Ovary (tissue), 9 donors: ENCODE data around the gene CRAT. TPM values are rescaled to one million over a fixed set of nuclear protein-coding genes. Genes with fewer than 3 reads are reported as not detected.

Experiments used
- DNase-seq, 5 donors: peaks; one replicate each; pipeline ENCODE4 v3.0.0-alpha.2; 2019 to 2020
- H3K27ac ChIP-seq, 2 donors: fragments of 200-600 bp; one replicate each; pipeline versions ENCODE4 v1.5.1 to v1.8.0; 2019 to 2022
- H3K27me3 ChIP-seq: fragments of 200-600 bp; one replicate; pipeline ENCODE4 v1.8.0; 2022
- H3K36me3 ChIP-seq: fragments of 200-600 bp; sonication (generic); one replicate; pipeline ENCODE4 v1.5.1; 2019
- H3K4me1 ChIP-seq: one replicate; pipeline ENCODE4 v1.8.1; 2013; ENCODE audit warnings: mild to moderate bottlenecking, moderate library complexity; ENCODE audit not compliant: insufficient read depth
- H3K4me3 ChIP-seq: fragments of 200-600 bp; sonication (generic); one replicate; pipeline ENCODE4 v1.5.1; 2017
- H3K9me3 ChIP-seq, 2 donors: fragments of 200-600 bp in 1 of 2; sonication (generic) in 1 of 2; one replicate each; pipeline versions ENCODE4 v1.5.1 to v1.8.1; 2013 to 2019; ENCODE audit warnings: mild to moderate bottlenecking in 1 of 2, moderate library complexity in 1 of 2
- EP300 ChIP-seq: sonication (generic); formaldehyde crosslinking; IDR thresholded peaks from one replicate; pipeline ENCODE4 v1.6.1; 2017; ENCODE audit warnings: antibody characterized with exemption
- POLR2A ChIP-seq: fragments of 450-650 bp; IDR thresholded peaks from one replicate; pipeline ENCODE4 v1.6.1; 2017; ENCODE audit warnings: antibody characterized with exemption, mild to moderate bottlenecking, moderate library complexity
- WGBS, 3 donors: extraction: QIAGEN DNeasy Blood & Tissue Kit in 1 of 3; methylation state at CpG; one replicate each; pipeline versions ENCODE4 v1.1.5 to v1.1.7; 2013 to 2017; 5-methylcytosine and 5-hydroxymethylcytosine counted together
- intact Hi-C, 4 donors: fragments of 100-400 bp; cut with DNase I; formaldehyde crosslinking; loops; one replicate each; pipeline versions ENCODE4 v1.11.0 to v1.15.1; 2022 to 2023
- polyA plus RNA-seq, 2 donors: library from polyadenylated mRNA; stranded (reverse); fragments of 200-250 nt in 1 of 2; fragments of 350-450 nt in 1 of 2; fragmentation: Illumina TruSeq in 1 of 2; extraction: RNeasy Lipid Tissue Mini Kit (QIAGEN cat#74804) in 1 of 2; gene quantifications; one replicate each; pipeline ENCODE4 v1.2.3, GENCODE V29; 2013 to 2014
- total RNA-seq, 7 donors: library from RNA; depleted of rRNA in 2 of 7; stranded (reverse); fragments of >200 nt in 2 of 7; fragmentation: NEBNext Ultra II Directional in 3 of 7; extraction: Animal tissue kit (Norgen Biotek cat#: 25700) in 3 of 7; gene quantifications; one replicate each; pipeline versions ENCODE4 v1.1.0 to v1.2.4, GENCODE V29; 2016 to 2023
- TF ChIP-seq, protein P1 (sequence below), 3 donors: fragments of 450-650 bp in 2 of 3; fragments of 200-600 bp in 1 of 3; IDR thresholded peaks; one replicate each; pipeline versions ENCODE4 v1.5.1 to v1.8.0; 2016 to 2022; ENCODE audit warnings: antibody characterized with exemption in 3 of 3, mild to moderate bottlenecking in 1 of 3
- donor health status: DM: no; HTN: no; CAD: no; lungs with moderate emphysema.
- donor health status: DM: no; HTN: no; CAD: no.
- donor health status: Bipolar disorder and iron deficiency.
- donor health status: DM: yes; HTN: yes; CAD: no.
- donor health status: DM: no; HTN: no; CAD: no.
- donor health status: DM: yes; HTN: yes; CAD: no.

The CRAT gene
- total and polyA plus RNA-seq, 9 donors = 23.0 to 42.7 (median 37.1) TPM

- no peak overlapping the region for H3K27ac ChIP-seq
- H3K4me3 ChIP-seq = no peak overlapping the region
- no peaks in the 10 kb centered on the region for H3K27me3 ChIP-seq
- no peaks in the 10 kb centered on the region for H3K9me3 ChIP-seq
- intact Hi-C loops = no loop called here
- TF ChIP-seq, protein P1, sequence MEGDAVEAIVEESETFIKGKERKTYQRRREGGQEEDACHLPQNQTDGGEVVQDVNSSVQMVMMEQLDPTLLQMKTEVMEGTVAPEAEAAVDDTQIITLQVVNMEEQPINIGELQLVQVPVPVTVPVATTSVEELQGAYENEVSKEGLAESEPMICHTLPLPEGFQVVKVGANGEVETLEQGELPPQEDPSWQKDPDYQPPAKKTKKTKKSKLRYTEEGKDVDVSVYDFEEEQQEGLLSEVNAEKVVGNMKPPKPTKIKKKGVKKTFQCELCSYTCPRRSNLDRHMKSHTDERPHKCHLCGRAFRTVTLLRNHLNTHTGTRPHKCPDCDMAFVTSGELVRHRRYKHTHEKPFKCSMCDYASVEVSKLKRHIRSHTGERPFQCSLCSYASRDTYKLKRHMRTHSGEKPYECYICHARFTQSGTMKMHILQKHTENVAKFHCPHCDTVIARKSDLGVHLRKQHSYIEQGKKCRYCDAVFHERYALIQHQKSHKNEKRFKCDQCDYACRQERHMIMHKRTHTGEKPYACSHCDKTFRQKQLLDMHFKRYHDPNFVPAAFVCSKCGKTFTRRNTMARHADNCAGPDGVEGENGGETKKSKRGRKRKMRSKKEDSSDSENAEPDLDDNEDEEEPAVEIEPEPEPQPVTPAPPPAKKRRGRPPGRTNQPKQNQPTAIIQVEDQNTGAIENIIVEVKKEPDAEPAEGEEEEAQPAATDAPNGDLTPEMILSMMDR (IDR thresholded peaks at IDR 0.05) = no peak
- no peak for TF ChIP-seq EP300
- TF ChIP-seq POLR2A = no peak
- H3K36me3 ChIP-seq = no peaks in the 10 kb centered on the region
- H3K4me1 ChIP-seq = no peaks in the 10 kb centered on the region
- 67 to 73% (median 71%) methylated on average over 10 of the region's 10 CpGs for WGBS, 3 donors
- no peak for DNase-seq
Observed at GRCh38 chr9:129071526-129072126, 39.0 kb downstream of the CRAT start.

DNA sequence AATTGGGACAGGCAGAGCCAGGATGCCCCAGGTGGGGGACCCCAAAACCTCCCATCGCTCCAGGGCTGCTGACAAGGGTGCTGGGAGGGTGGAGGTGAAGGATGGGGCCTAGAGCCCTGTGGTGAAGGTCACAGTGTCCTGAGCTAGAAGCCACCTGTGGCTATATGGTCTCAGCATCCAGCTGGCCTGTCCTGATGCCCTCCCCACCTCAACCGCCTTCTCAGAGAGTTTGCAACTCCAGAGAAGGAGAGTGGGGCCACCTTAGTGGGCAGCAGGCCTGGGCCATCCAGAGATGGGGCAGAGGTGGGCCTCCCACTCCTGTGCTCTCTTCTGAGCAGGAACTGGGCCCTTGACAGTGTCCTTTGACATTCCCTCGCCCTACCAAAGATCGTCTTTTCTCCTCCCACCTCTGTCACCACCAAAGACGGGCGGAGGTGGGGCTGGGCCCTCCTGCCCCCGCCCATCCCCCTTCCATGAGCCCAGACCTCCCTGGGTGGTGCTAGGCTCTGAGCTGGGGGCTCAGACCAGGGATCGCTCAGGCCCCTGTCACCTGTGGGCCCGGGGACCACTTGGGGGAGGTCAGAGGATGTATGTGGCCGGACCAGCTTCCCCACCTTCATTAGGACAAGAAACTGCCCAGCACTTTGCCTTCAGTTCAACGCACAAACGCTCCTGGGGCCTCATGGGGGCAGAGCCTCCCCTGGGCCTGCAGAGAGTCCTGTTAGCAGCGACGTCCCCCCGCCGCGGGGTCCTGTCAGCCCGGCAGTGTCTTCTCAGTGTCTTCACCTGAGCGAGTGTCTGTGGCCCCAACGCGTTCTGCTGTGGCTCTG lies 39.7 kb downstream of the CRAT start:
- no peaks in the 10 kb centered on the region for H3K27me3 ChIP-seq
- H3K4me1 ChIP-seq = no peaks in the 10 kb centered on the region
- no peaks in the 10 kb centered on the region for H3K36me3 ChIP-seq
- TF ChIP-seq, protein P1 (IDR thresholded peaks at IDR 0.05) = no peak
- TF ChIP-seq POLR2A (no peak), EP300 (no peak)
- no peak for DNase-seq
- 72 to 82% (median 78%) methylated on average over 21 of the region's 21 CpGs for WGBS, 3 donors
- no peak overlapping the region for H3K4me3 ChIP-seq
- no peaks in the 10 kb centered on the region for H3K9me3 ChIP-seq
- intact Hi-C loops = no loop called here
- no peak overlapping the region for H3K27ac ChIP-seq

- H3K27ac ChIP-seq = no peak overlapping the region
- 85 to 86% (median 86%) methylated on average over 26 of the region's 26 CpGs for WGBS, 3 donors
- H3K4me3 ChIP-seq = no peak overlapping the region
- no peak for DNase-seq
- no peak for TF ChIP-seq POLR2A
- TF ChIP-seq, protein P1 (IDR thresholded peaks at IDR 0.05) = no peak
- no peak for TF ChIP-seq EP300
- H3K4me1 ChIP-seq = no peaks in the 10 kb centered on the region
- no peaks in the 10 kb centered on the region for H3K36me3 ChIP-seq
- no peaks in the 10 kb centered on the region for H3K27me3 ChIP-seq
- intact Hi-C loops = no loop called here
- no peaks in the 10 kb centered on the region for H3K9me3 ChIP-seq
Observed at GRCh38 chr9:129069862-129070641, 40.5 kb downstream of the CRAT start.

- WGBS, 3 donors = 71 to 82% (median 76%) methylated on average over 31 of the region's 31 CpGs
- no peak for DNase-seq
- Histone ChIP-seq H3K27ac (no peak overlapping the region), H3K4me1 (no peaks in the 10 kb centered on the region), H3K36me3 (no peaks in the 10 kb centered on the region), H3K9me3 (no peaks in the 10 kb centered on the region), H3K4me3 (no peak overlapping the region), H3K27me3 (no peaks in the 10 kb centered on the region)
- intact Hi-C loops = no loop called here
- TF ChIP-seq EP300 (no peak), POLR2A (no peak)
- TF ChIP-seq, protein P1 (IDR thresholded peaks at IDR 0.05) = no peak
Observed at GRCh38 chr9:129068990-129069861, 41.4 kb downstream of the CRAT start.
